ENCODE results near the gene HARBI1.

HARBI1 gene

GRCh38 chr11:46628961-46629360, 11.9 kb upstream of the HARBI1 start:
- CTCF ChIA-PET, result interaction anchor here (1.3 kb wide), 1 partner anchor 17 kb away, joined by 3 read pairs; no protein-coding TSS in a partner anchor
- POLR2A ChIA-PET, result no interaction called here
- no peak for DNase-seq (ENCODE audit: extremely low spot score)
- TF ChIP-seq, protein P1, sequence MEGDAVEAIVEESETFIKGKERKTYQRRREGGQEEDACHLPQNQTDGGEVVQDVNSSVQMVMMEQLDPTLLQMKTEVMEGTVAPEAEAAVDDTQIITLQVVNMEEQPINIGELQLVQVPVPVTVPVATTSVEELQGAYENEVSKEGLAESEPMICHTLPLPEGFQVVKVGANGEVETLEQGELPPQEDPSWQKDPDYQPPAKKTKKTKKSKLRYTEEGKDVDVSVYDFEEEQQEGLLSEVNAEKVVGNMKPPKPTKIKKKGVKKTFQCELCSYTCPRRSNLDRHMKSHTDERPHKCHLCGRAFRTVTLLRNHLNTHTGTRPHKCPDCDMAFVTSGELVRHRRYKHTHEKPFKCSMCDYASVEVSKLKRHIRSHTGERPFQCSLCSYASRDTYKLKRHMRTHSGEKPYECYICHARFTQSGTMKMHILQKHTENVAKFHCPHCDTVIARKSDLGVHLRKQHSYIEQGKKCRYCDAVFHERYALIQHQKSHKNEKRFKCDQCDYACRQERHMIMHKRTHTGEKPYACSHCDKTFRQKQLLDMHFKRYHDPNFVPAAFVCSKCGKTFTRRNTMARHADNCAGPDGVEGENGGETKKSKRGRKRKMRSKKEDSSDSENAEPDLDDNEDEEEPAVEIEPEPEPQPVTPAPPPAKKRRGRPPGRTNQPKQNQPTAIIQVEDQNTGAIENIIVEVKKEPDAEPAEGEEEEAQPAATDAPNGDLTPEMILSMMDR (IDR thresholded peaks at IDR 0.05; ENCODE audit: control extremely low read depth, extremely low read depth, low read depth, missing control alignments), result no peak

DNA sequence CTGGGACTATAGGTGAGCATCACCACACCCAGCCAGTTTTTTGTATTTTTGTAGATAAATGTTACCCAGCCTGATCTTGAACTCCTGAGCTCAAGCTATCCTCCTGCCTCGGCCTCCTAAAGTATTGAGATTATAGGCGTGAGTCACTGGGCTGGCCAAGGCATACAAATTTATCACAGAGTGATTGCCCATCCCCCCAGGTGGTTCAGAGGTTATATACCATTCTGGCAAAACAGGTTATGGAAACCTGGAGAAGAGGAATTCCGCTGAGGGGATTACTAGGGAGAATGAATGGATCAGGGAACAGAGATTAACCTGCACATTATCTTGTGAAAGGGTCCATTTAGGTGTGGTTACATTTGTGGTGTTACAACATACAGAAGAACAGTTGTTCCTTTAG, 8.4 kb upstream of the HARBI1 start:
- TF ChIP-seq, protein P1 (IDR thresholded peaks at IDR 0.05; ENCODE audit: control extremely low read depth, extremely low read depth, low read depth, missing control alignments), result no peak
- no peak for DNase-seq (ENCODE audit: extremely low spot score)
- ChIA-PET POLR2A (interaction anchor here (0.7 kb wide), 1 partner anchor 67 kb away, joined by 4 read pairs; no protein-coding TSS in a partner anchor), CTCF (interaction anchor here (1.6 to 1.8 kb wide), 2 partner anchors 8 to 238 kb away, joined by 3 to 4 read pairs; no protein-coding TSS in a partner anchor)

- ChIA-PET CTCF (interaction anchor here (0.7 to 3.6 kb wide), 22 partner anchors 10 to 271 kb away, joined by 3 to 12 read pairs (median 5); partner anchors contain the start of genes AMBRA1 and DGKZ), POLR2A (interaction anchor here (0.6 kb wide), 1 partner anchor 463 kb away, joined by 3 read pairs; no protein-coding TSS in a partner anchor)
- DNase-seq (ENCODE audit: extremely low spot score), result no peak
- TF ChIP-seq, protein P1 (IDR thresholded peaks at IDR 0.05; ENCODE audit: control extremely low read depth, extremely low read depth, low read depth, missing control alignments), result no peak
Measured at GRCh38 chr11:46618837-46619236, 1.8 kb upstream of the HARBI1 start.

DNA sequence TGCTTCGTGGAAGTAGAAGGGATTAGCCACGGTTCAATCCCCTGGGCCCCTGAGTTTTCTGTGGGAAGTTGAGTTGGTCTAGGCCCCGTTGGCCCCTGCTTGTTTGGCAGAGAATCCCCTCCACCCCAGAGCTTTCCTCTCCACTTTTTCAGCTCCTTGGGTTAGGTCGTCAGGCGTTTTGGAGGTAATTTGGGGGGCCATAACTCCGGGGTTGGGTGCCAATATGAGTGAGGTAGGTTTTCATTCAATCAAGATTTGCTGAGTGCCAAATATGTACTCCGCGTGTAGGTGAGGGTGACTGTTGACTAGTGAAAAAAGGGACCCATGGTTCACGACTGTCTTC, 916 bp upstream of the HARBI1 start:
- POLR2A ChIA-PET, result no interaction called here
- TF ChIP-seq, protein P1 (IDR thresholded peaks at IDR 0.05; ENCODE audit: control extremely low read depth, extremely low read depth, low read depth, missing control alignments), result no peak
- CTCF ChIA-PET, result interaction anchor here (0.7 to 3.6 kb wide), 32 partner anchors 9 to 270 kb away, joined by 3 to 12 read pairs (median 4); partner anchors contain the start of genes AMBRA1, ARHGAP1, DGKZ and ZNF408
- no peak for DNase-seq (ENCODE audit: extremely low spot score)

DNA sequence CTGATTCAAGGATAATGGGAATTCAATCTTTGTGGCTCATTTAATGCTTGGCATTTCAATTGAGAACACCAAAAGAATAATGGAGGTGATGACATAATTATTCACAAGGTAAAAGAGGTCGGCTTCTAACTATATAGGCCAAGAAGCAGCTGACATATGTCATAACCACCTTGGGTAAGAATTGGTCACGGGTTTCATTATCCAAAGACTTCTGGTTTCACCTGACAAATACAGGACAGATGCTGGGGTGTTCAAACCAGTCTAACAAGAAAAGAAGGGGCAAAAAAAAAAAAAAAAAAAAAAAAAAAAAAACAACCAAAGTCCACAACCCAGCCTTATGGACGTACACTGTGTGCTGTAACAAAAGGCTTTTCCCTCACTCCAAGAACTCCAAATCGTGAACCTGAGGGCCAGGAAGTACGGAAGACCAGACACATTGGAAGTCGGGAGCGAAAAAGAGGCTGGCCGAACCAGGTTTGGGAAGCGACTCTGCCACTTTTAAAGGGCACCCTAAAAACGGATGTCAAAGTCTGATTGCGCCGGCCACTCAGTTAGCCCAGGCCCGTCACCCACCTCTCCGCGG, 385 bp downstream of the HARBI1 start:
- ChIA-PET POLR2A (no interaction called here), CTCF (interaction anchor here (0.9 to 3.6 kb wide), 13 partner anchors 9 to 233 kb away, joined by 3 to 12 read pairs (median 4); partner anchors contain the start of genes AMBRA1, ARHGAP1 and ZNF408)
- no peak for DNase-seq (ENCODE audit: extremely low spot score)
- TF ChIP-seq, protein P1 (IDR thresholded peaks at IDR 0.05; ENCODE audit: control extremely low read depth, extremely low read depth, low read depth, missing control alignments), result no peak

- DNase-seq (ENCODE audit: extremely low spot score), result no peak
- ChIA-PET CTCF (interaction anchor here (1.4 to 3.6 kb wide), 6 partner anchors 9 to 87 kb away, joined by 3 to 12 read pairs (median 4); partner anchors contain the start of gene AMBRA1), POLR2A (no interaction called here)
- TF ChIP-seq, protein P1 (IDR thresholded peaks at IDR 0.05; ENCODE audit: control extremely low read depth, extremely low read depth, low read depth, missing control alignments), result no peak
Measured at GRCh38 chr11:46615756-46616155, 1.3 kb downstream of the HARBI1 start.
